Fibroblast of mammary gland (primary cell): ENCODE results near the gene MRGPRE.

Source experiments
- DNase-seq: peaks from one replicate; pipeline ENCODE4 v3.0.0-alpha.2; 2010; ENCODE audit warnings: low read depth
- H3K4me3 ChIP-seq: 2 replicates; pipeline ENCODE4 v1.5.1; 2011; ENCODE audit warnings: low read depth, mild to moderate bottlenecking, low read length, moderate library complexity; ENCODE audit not compliant: control insufficient read depth
- CTCF ChIP-seq: conservative IDR thresholded peaks from 2 replicates; pipeline ENCODE4 v1.5.1; 2011; ENCODE audit warnings: low read depth, low read length, inconsistent platforms; ENCODE audit not compliant: control insufficient read depth, insufficient read depth

MRGPRE gene

GRCh38 chr11:3215346-3216026 is 16.7 kb downstream of the MRGPRE start:
- TF ChIP-seq CTCF = no peak
- DNase-seq = no peak
- H3K4me3 ChIP-seq = no peak overlapping the region

GRCh38 chr11:3214420-3214699 is 17.9 kb downstream of the MRGPRE start:
- TF ChIP-seq CTCF = no peak
- H3K4me3 ChIP-seq = no peak overlapping the region
- DNase-seq = no peak

- no peak for TF ChIP-seq CTCF
- DNase-seq = no peak
These were observed 18.4 kb downstream of the MRGPRE start for GRCh38 chr11:3213659-3214419.

GRCh38 chr11:3208272-3208671 is 23.9 kb downstream of the MRGPRE start:
- TF ChIP-seq CTCF = no peak
- no peak for DNase-seq
- no peak overlapping the region for H3K4me3 ChIP-seq

More at GRCh38 chr11:3213659-3214419, 18.4 kb downstream of the MRGPRE start:
- no peak overlapping the region for H3K4me3 ChIP-seq

- DNase-seq = no peak
- no peak for TF ChIP-seq CTCF
- no peak overlapping the region for H3K4me3 ChIP-seq
These were observed 24.6 kb downstream of the MRGPRE start for GRCh38 chr11:3207526-3208189.

GRCh38 chr11:3206922-3207204 is 25.4 kb downstream of the MRGPRE start:
- DNase-seq = no peak
- H3K4me3 ChIP-seq = no peak overlapping the region
- TF ChIP-seq CTCF = no peak
